ENCODE results near the gene NECTIN1.

The NECTIN1 gene

DNA sequence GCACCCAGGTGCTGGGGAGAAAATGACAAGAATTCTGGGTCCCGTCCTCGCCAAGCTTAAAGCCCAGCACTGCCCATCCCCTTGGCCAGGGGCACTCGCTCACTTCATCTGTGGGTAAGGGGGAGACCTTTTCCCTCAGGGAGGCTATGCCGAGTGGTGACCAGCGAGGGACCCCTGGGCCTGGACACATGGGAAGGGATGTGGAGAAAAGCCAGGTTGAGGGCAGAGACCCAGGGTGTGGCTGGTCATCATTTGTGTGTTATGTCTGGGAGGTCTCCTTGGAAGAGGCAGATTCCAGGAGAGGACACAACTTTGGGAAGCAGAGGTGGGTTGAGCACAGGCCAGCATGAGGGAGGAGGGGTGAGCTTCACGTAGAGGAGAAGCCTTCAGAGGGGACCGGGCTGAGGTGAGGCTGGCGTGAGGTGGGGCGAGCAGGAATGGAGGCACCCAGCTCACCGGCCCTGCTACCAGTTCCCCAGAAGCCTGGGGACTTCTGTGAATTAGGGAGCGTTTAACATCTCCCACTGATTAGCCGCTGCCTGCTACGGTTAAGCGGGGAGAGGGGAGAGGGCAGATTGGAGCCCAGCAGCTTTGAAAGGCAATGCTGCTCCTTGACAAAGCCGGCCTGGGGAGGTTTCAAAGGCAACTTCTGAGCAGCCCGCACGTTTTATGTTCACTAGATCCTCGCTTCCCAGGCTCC, 25.8 kb upstream of the NECTIN1 start:
- Histone ChIP-seq H3K4me3 (ENCODE audit: low read length) (no peak overlapping the region), H2AFZ (ENCODE audit: low read length) (no peak overlapping the region), H3K9me3 (replicated peaks; ENCODE audit: insufficient read depth, low read length) (no peaks in the 10 kb centered on the region), H3K36me3 (replicated peaks; ENCODE audit: insufficient read depth, low read length) (no peaks in the 10 kb centered on the region), H3K9ac (ENCODE audit: low read length) (no peak overlapping the region), H3K79me2 (ENCODE audit: low read length) (no peaks in the 10 kb centered on the region), H3K4me2 (ENCODE audit: low read depth, low read length) (no peak overlapping the region), H3K4me1 (ENCODE audit: low read length) (no peaks in the 10 kb centered on the region), H3K27me3 (replicated peaks; ENCODE audit: insufficient read depth, low read length) (peaks cover 28% of the 10 kb centered on the region), H3K27ac (ENCODE audit: low read length) (no peak overlapping the region), H4K20me1 (ENCODE audit: insufficient read depth, low read length) (no peaks in the 10 kb centered on the region), H3K9me2 (replicated peaks; ENCODE audit: insufficient read depth, low read length) (no peaks in the 10 kb centered on the region), H3F3A (ENCODE audit: insufficient read depth, low read length) (no peaks in the 10 kb centered on the region)
- TF ChIP-seq EZH2 (optimal IDR thresholded peaks at IDR 0.05; ENCODE audit: low read depth, low read length) (no peak), EZH2phosphoT487 (IDR thresholded peaks at IDR 0.05; ENCODE audit: low read length) (no peak)
- TF ChIP-seq, protein P1, sequence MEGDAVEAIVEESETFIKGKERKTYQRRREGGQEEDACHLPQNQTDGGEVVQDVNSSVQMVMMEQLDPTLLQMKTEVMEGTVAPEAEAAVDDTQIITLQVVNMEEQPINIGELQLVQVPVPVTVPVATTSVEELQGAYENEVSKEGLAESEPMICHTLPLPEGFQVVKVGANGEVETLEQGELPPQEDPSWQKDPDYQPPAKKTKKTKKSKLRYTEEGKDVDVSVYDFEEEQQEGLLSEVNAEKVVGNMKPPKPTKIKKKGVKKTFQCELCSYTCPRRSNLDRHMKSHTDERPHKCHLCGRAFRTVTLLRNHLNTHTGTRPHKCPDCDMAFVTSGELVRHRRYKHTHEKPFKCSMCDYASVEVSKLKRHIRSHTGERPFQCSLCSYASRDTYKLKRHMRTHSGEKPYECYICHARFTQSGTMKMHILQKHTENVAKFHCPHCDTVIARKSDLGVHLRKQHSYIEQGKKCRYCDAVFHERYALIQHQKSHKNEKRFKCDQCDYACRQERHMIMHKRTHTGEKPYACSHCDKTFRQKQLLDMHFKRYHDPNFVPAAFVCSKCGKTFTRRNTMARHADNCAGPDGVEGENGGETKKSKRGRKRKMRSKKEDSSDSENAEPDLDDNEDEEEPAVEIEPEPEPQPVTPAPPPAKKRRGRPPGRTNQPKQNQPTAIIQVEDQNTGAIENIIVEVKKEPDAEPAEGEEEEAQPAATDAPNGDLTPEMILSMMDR (IDR thresholded peaks at IDR 0.05; ENCODE audit: low read length) = no peak
- DNase-seq = no peak

DNA sequence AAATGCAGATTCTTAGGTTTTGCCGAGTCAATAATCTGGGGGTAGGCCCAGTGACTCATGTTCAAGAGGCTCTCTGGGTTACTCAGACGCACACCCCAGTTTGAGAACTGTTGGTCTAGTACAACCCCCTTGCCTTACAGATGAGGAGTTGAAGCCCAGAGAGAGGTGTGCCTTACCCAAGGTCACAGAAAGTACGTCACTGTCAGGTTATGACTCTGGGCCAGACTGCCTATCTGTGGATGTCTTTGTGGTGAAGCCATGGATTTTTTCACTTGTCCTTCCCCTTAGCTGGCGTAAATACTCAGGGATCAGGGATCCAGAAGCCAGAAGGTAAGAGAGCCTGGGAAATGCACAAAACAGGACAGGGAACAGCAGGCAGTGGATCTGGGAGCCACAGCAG, 25.2 kb upstream of the NECTIN1 start:
- no peak overlapping the region for H3K4me2 ChIP-seq (ENCODE audit: low read depth, low read length)
- H3F3A ChIP-seq (ENCODE audit: insufficient read depth, low read length) = no peaks in the 10 kb centered on the region
- H3K79me2 ChIP-seq (ENCODE audit: low read length) = no peaks in the 10 kb centered on the region
- H2AFZ ChIP-seq (ENCODE audit: low read length) = no peak overlapping the region
- no peaks in the 10 kb centered on the region for H3K36me3 ChIP-seq (replicated peaks; ENCODE audit: insufficient read depth, low read length)
- DNase-seq = no peak
- TF ChIP-seq EZH2 (optimal IDR thresholded peaks at IDR 0.05; ENCODE audit: low read depth, low read length) (no peak), EZH2phosphoT487 (IDR thresholded peaks at IDR 0.05; ENCODE audit: low read length) (no peak)
- TF ChIP-seq, protein P1 (IDR thresholded peaks at IDR 0.05; ENCODE audit: low read length) = no peak
- no peaks in the 10 kb centered on the region for H3K9me3 ChIP-seq (replicated peaks; ENCODE audit: insufficient read depth, low read length)
- H3K9me2 ChIP-seq (replicated peaks; ENCODE audit: insufficient read depth, low read length) = no peaks in the 10 kb centered on the region
- H3K4me3 ChIP-seq (ENCODE audit: low read length) = no peak overlapping the region
- H4K20me1 ChIP-seq (ENCODE audit: insufficient read depth, low read length) = no peaks in the 10 kb centered on the region
- no peaks in the 10 kb centered on the region for H3K4me1 ChIP-seq (ENCODE audit: low read length)
- H3K9ac ChIP-seq (ENCODE audit: low read length) = no peak overlapping the region
- no peak overlapping the region for H3K27ac ChIP-seq (ENCODE audit: low read length)
- H3K27me3 ChIP-seq (replicated peaks; ENCODE audit: insufficient read depth, low read length) = peaks cover 28% of the 10 kb centered on the region

DNA sequence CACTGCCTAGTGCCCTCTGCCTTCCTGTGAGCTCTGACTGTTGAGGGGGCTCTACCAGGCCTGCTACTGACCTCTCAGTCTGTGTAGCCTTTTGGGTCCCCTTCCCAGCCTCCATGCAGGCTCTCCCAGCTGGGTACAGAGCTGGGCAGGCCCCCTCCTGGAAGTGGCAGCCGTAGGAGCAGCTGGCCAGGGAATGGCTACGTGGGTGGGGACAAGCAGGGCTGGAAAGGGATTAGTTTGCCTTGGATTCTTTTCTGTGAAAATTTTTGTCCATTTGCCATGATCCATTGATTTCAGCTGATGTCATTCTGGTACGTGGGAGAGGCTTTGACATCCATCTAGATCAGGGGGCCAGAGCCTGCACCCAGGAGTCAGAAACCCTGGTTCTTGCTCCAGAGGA, 23.9 kb upstream of the NECTIN1 start:
- Histone ChIP-seq H3K4me3 (ENCODE audit: low read length) (no peak overlapping the region), H3K9ac (ENCODE audit: low read length) (no peak overlapping the region), H3K9me2 (replicated peaks; ENCODE audit: insufficient read depth, low read length) (no peaks in the 10 kb centered on the region), H4K20me1 (ENCODE audit: insufficient read depth, low read length) (no peaks in the 10 kb centered on the region), H3K9me3 (replicated peaks; ENCODE audit: insufficient read depth, low read length) (no peaks in the 10 kb centered on the region), H3F3A (ENCODE audit: insufficient read depth, low read length) (no peaks in the 10 kb centered on the region), H3K36me3 (replicated peaks; ENCODE audit: insufficient read depth, low read length) (no peaks in the 10 kb centered on the region), H2AFZ (ENCODE audit: low read length) (no peak overlapping the region), H3K27me3 (replicated peaks; ENCODE audit: insufficient read depth, low read length) (peaks cover 28% of the 10 kb centered on the region), H3K79me2 (ENCODE audit: low read length) (no peaks in the 10 kb centered on the region), H3K4me2 (ENCODE audit: low read depth, low read length) (no peak overlapping the region), H3K4me1 (ENCODE audit: low read length) (no peaks in the 10 kb centered on the region), H3K27ac (ENCODE audit: low read length) (no peak overlapping the region)
- DNase-seq = no peak
- TF ChIP-seq, protein P1 (IDR thresholded peaks at IDR 0.05; ENCODE audit: low read length) = no peak
- TF ChIP-seq EZH2 (optimal IDR thresholded peaks at IDR 0.05; ENCODE audit: low read depth, low read length) (no peak), EZH2phosphoT487 (IDR thresholded peaks at IDR 0.05; ENCODE audit: low read length) (no peak)

Measured in MM.1S (cell line).